Activated CD8-positive, alpha-beta memory T cell treated with anti-CD3 and anti-CD28 coated beads for 1 hour (primary cell): ENCODE measurements around the gene CUL5.

Experiments used
- DNase-seq, 2 donors: peaks; one replicate each; pipeline ENCODE4 v3.0.0-alpha.2; 2020; ENCODE audit warnings: low read depth in 1 of 2; ENCODE audit errors: extremely low read depth in 1 of 2

The CUL5 gene

GRCh38 chr11:108008656-108009496 is at the start of gene CUL5:
CUL5 (plus strand) TSS chr11:108008898; CDS start chr11:108009349, 451 bp downstream.
- DNase-seq = peak; percentile 62 to 82

DNA sequence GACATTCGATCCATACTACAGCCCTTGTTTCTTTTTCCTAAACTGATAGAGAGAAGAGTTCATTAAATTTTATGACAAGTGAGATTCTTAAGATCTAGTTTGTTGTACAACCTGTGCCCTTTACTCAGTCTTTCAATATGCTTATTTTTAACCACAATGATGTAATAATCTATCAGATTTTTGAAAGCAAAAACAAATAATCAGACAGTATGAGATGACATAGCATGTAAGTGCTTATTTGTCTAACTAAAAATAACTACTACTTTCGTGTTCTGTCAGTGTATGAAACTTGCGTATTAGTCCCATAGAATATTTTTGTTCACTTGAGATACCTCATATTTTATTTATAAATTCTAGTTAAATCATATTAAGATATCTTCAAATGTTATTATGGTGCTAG is 47.2 kb upstream of the CUL5 start:
- no peak for DNase-seq

- DNase-seq = no peak
Measured at GRCh38 chr11:107962181-107962580, 46.5 kb upstream of the CUL5 start.

- no peak for DNase-seq
Measured at GRCh38 chr11:107963091-107963490, 45.6 kb upstream of the CUL5 start.

GRCh38 chr11:107969219-107969618 is 39.5 kb upstream of the CUL5 start:
- DNase-seq = no peak

DNA sequence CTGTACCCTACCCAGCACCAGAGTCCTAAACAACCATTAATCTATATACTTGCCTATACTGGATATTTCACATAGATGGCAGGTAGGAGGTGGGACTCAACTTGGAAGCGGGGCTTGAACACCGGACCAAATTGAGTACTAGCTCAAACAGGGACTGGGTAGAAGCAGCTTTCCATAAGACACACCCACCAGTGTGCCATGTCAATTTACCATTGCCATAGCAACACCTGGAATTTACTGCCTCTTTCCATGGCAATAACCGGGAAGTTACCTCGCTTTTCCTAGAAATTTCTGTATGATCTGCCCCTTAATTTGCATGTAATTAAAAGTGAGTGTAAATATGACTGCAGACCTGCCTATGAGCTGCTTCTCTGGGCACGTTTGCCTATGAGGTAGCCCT is 38.6 kb upstream of the CUL5 start:
- no peak for DNase-seq

- no peak for DNase-seq
Measured at GRCh38 chr11:107973641-107974040, 35.1 kb upstream of the CUL5 start.

GRCh38 chr11:107988397-107989158 is 20.1 kb upstream of the CUL5 start:
- no peak for DNase-seq

DNA sequence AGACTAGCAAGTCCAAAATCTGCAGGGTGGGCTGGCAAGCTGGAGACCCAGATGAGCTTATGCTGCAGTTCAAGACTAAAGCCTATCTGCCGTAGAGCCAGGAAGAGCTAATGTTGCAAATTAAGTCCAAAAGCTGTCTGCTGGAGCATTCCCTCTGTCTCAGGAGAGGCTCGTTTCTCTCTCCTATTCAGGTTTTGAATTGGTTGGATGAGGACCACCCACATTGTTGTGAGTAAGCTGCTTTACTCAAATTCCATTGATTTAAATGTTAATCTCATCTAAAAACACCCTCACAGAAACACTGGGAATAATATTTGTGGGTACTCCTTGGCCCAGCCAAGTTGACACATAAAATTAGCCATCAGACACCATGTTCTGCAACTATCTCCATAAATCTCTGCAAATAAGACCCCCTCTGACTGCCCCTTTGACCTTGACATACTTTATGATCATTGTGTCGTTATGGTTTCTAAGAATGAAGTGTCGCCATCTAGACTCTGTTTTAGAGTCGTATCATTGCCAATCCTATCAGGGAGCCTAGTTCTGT is 16.8 kb upstream of the CUL5 start:
- DNase-seq = no peak

DNA sequence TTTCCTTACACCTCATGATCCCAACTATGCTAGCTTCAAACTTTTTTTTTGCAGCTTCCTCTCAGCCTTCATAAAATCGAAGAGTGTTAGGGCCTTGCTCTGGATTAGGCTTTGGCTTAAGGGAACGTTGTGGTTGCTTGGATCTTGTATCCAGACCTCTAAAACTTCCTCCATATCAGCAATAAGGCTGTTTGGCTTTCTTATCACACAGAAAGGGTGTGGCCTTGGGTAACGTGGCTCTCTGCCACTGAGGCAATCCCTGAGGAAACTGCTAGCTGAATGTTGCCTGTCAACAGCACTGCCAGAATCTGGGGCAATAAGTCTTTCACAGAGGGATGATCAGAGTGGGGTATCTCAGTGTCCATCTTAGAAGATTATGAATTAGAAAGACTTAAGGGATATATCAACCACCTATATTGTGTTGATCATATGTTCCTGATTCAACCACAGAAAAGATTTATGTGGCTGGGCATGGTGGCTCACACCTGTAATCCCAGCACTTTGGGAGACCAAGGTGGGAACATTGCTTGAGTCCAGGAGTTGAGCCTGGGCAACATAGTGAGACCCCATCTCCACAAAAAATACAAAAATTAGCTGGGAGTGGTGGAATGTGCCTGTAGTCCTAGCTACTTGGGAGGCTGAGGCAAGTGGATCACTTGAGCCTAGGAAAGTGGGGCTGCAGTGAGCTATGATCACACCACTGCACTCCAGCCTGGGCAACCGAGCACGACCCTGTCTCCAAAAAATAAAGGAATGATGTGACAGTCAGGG is 12.5 kb upstream of the CUL5 start:
- DNase-seq = no peak

DNA sequence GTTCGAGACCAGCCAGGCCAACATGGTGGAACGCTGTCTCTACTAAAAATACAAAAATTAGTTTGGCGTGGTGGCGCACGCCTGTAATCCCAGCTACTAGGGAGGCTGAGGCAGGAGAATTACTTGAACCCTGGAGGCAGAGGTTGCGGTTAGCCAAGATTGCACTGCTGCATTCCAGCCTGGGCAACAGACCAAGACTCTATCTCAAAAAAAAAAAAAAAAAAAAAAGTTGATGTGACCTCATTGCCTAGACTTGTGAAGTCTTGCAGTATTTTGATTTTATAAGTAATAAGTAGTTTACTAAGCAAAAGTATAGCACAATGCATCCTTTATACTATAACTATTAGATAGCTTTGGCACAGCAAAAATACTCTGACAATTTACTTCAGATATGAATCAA is 9.9 kb upstream of the CUL5 start:
- no peak for DNase-seq

DNA sequence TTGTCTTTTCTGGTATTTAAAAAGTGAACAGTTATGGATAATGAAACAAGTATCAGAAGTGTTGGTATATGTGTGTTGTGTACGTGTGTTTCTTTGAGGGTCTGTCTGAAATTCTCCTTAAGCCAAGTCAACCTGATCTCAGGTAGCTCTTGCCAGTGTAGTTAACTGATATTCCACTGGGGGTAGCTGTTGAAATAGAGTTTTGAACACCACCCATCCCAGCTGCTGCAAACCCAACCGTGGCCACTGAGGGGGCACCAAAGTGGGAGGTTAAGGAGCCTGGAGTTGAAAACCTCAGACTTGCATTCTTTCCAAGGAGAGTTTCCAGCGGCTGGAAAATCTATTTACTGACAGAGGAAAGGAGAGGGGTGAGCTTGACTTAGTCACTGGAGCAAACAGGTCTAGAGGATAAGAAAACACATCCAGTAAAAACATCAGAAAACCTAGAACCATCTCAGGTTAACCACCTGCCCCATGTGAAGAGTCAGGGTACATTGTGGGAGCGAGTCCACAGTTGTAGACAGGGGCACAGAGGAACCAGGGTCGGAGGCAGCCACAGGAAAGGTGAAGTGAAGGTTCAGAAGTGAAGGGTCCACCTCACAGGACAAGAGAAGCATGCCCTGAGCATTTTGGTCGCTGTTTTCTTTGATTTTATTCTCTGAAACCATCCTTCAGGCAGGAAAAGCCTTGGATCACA is 8.8 kb upstream of the CUL5 start:
- DNase-seq = peak in 1 of 2 donors; percentile 11

GRCh38 chr11:108002476-108002875 is 6.2 kb upstream of the CUL5 start:
- no peak for DNase-seq

DNA sequence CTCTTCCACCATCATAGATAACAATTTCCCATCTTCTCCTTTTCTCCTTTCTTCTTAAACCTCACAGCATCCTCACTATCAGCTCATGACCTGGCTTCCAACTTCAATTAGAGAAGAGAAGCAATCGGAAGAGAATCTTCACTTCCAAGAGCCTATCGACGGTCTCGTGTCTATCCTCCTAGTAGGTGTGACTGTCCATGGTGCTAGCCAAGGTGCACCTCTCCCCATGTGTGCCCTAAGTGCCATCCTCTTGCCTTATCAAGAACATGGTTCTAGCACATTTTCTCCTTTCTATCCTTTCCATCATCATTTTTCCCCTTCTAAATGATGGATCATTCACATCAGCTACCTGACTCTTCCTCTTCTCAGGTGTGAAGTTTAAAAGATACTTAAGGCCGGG is 5.1 kb upstream of the CUL5 start:
- no peak for DNase-seq

- no peak for DNase-seq
Measured at GRCh38 chr11:108007819-108008218, 879 bp upstream of the CUL5 start.

- DNase-seq = no peak
Measured at GRCh38 chr11:108009497-108010370, 1.0 kb downstream of the CUL5 start.

DNA sequence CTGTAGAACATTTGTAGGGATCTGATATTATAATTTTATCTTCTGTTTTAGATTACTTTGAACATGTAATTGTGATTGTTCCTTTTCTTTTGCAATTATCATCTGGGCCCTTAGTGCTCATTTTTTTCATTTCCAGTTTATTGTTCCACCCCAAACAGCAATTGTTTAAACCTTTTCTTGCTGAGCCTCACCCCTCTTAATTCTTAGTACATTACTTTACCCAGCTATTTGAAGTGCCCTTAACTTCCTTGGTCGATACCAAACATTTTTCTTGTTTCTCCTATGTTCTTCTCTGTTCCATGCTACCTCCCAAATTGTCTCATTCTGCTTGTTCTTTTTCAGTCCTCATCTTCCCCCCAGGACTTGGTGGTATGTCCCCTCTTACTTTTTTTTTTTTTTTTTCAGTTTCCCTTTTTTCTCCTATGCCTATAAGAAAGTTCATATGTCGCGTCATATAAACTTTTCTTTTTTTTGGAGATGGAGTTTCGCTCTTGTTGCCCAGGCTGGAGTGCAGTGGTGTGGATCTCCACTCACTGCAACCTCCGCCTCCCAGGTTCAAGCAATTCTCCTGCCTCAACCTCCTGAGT is 3.5 kb downstream of the CUL5 start:
- no peak for DNase-seq

DNA sequence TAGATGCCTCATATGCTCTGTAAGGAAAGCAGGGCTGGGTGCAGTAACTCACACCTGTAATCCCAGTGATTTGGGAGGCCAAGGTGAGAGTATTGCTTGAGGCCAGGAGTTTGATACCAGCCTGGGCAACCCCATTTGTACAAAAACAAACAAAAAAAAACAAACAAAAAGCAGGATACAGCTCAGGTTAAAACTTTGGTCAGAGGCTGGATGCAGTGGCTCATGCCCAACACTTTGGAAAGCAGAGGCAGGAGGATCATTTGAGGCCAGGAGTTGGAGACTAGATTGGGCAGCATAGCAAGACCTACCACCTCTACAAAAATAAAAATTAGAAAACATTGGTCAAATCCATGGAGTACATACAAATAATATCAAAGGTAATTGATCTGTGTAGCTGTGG is 7.9 kb downstream of the CUL5 start:
- no peak for DNase-seq

DNA sequence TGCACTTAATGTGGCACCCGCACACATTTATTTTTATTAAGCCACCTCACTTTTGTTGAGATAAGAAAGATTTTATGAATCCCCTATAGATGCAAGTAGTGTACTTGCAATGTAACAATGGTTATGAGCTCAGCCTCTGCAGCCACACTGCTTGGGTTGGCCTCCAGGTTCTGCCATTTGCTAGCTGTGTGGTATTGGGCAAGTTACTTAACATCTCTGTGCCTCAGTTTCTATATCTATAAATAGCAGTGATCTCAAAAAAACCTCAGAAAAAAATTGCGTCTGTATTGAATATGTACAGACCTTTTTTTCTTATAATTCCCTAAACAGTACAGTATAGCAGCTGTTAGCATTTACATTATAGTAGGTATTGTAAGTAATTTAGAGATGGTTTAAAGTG is 10.0 kb downstream of the CUL5 start:
- no peak for DNase-seq
